Lower leg skin (tissue), 3 donors: ENCODE measurements around the gene CLSTN1.

Source experiments
- POLR2A ChIP-seq, 2 donors: fragments of 450-650 bp; IDR thresholded peaks; one replicate each; pipeline ENCODE4 v1.6.1; 2016 to 2017; ENCODE audit warnings: antibody characterized with exemption in 2 of 2, mild to moderate bottlenecking in 1 of 2, moderate library complexity in 1 of 2
- TF ChIP-seq, protein P1 (sequence below), 3 donors: fragments of 450-650 bp; IDR thresholded peaks; one replicate each; pipeline ENCODE4 v1.5.1; 2016; ENCODE audit warnings: antibody characterized with exemption in 3 of 3, mild to moderate bottlenecking in 3 of 3, moderate library complexity in 2 of 3

DNA sequence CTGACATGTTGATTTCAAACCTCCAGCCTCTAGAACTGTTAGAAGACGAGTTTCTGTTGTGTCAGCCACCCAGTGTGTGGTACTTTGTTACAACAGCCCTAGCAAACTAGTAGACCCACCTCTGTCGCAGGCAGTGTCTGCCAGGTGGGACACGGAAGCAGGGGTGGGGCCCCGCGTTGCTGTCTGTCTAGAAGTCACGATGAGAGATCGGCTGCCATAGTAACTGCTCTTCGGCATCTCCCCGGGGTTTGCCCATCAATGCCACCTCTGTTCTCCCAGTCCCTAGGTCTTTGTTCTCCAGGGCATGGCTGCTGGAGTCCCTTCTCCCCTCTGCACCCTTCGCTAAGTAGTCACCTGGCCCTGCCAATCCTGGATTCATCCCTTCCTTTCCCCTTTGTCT, 15.2 kb upstream of the CLSTN1 start:
- TF ChIP-seq, protein P1, sequence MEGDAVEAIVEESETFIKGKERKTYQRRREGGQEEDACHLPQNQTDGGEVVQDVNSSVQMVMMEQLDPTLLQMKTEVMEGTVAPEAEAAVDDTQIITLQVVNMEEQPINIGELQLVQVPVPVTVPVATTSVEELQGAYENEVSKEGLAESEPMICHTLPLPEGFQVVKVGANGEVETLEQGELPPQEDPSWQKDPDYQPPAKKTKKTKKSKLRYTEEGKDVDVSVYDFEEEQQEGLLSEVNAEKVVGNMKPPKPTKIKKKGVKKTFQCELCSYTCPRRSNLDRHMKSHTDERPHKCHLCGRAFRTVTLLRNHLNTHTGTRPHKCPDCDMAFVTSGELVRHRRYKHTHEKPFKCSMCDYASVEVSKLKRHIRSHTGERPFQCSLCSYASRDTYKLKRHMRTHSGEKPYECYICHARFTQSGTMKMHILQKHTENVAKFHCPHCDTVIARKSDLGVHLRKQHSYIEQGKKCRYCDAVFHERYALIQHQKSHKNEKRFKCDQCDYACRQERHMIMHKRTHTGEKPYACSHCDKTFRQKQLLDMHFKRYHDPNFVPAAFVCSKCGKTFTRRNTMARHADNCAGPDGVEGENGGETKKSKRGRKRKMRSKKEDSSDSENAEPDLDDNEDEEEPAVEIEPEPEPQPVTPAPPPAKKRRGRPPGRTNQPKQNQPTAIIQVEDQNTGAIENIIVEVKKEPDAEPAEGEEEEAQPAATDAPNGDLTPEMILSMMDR (IDR thresholded peaks at IDR 0.05), result no peak
- no peak for TF ChIP-seq POLR2A (IDR thresholded peaks at IDR 0.05)
